Stimulated activated CD8-positive, alpha-beta memory T cell treated with anti-CD3 and anti-CD28 coated beads, Interleukin-15, amount 100 ng/mL, for 48 hours (primary cell): ENCODE data around the gene GFRA1.

Experiments
- DNase-seq, 2 donors: peaks; one replicate each; pipeline ENCODE4 v3.0.0-alpha.2; 2020; ENCODE audit warnings: low read depth in 2 of 2

The GFRA1 gene

DNA sequence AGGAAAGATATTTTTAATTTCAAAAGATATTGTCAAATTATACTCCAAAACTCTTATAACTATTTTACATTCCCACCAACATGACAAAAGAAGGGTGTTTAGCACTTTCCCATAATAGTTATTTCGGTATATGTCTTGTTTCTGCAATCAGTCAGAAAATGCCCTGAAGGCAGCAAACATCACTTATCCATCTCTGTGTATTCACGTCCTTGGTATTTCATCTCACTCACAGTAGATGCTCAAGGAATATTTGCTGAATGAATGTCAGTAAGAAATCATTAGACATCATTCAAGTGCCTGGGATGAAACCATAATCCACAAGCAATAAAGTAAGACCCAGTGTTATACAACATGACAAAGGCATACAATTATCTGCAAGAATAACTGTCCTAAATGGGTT is 112.7 kb downstream of the GFRA1 start:
- no peak for DNase-seq

DNA sequence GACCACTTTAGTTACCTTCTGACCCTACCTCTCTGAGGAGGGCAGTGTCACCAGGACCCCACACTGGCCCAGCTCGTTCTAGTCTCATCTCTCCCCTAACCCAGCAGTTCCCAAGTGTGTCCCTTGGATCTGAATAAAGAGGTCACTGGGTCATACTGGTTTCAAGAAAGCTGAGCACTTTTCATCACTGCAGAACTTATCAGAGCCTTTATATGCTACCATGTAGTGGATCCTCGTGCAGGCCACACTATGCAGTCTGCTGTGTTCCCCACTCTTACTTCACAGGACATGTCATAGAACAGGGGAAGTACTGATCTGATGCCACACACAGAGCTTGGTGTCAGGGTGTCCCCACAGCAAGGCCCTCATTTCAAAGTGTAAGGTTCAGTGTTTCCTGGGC is 113.8 kb downstream of the GFRA1 start:
- no peak for DNase-seq

DNA sequence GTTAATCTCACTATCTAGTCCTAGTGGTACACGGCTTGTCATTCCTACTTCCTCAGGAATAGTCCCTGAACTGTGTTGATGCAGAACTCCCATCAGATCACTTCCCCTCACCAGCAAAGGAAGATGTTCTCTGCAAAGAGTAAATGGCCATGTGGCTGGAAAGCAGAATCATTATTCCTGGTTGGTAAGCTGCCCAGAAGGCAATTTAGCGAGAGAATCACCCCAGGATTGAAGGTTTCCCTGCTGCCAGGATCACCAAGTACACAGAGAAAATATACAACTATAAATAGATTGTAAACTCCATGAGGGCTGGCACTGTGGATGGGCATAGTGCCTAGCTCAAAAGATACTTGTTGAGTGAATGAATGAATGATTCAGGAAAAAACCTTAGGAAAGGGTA is 115.0 kb downstream of the GFRA1 start:
- DNase-seq: no peak

DNA sequence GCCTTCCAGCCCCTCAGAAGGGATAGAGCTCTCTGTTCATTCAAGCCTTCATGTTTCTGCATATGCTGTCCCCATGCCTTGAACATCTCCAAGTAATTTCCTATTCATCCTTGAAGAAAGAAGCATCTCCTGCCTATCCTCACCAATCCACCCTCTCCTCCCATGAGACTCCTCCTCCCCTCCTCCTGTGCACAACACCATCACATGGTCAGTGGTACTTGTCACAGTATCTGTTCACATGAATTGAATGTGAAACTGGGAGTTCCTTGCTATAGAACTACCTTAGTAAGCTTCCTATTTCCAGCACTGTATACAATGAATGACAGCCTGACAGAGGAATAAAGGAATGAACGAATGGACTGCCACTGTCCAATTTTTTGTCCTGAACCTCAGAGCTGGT is 115.5 kb downstream of the GFRA1 start:
- no peak for DNase-seq

DNA sequence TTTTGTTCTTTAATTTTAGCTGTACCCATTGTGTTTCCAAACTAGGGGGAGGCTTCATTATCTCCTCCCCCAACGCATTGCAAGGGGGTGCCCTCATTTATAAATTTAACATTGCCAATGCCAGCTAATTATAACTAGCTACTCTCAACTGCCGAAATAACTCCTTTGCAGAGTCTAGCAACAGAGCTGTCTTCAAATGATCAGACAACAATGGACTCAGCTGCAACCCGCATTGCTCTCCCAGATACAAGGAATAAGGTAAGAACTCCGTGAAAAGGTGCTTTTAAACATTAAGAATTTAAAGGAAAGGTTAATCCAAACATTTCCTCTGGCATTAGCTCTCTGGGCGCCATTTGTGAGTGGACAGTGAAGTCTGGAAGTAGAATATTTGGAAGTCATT is 116.2 kb downstream of the GFRA1 start:
- no peak for DNase-seq

DNA sequence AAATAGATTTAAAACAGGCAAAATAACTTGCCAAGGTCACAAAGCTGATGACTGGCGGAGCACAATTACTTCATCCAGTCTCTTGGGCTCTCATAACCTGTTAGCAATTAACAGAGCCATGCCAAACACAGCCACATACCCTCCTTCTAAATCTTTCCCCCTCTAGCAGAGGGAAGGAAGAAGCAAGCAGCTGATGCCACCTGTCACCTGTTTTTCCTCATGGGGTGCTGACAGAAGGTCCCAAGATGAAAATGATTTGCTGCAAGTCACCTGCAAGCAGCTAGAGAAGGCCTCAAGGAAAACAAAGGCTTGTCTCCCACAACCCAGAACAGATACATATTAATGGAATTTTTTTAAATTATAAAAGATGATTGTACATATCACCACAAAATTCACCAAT is 117.8 kb downstream of the GFRA1 start:
- no peak for DNase-seq

DNA sequence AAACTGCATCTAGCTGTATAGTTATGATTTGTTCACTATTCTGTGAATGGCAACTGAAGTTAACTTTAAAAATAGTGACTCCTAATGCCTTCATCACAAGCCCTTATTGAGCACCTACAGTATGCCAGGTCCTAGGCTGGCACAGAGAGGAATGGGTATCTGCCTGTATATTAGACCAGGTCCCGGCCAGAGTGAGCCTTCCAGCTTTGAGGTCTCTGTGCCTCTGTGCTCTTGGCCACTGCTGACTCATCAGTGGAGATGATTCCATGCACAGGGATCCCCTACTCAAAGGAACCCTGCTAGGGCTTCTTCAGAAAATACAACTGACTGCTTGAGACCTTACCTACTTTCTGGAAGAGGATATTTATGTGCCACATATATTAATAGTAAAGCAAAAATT is 118.4 kb downstream of the GFRA1 start:
- DNase-seq: no peak

DNA sequence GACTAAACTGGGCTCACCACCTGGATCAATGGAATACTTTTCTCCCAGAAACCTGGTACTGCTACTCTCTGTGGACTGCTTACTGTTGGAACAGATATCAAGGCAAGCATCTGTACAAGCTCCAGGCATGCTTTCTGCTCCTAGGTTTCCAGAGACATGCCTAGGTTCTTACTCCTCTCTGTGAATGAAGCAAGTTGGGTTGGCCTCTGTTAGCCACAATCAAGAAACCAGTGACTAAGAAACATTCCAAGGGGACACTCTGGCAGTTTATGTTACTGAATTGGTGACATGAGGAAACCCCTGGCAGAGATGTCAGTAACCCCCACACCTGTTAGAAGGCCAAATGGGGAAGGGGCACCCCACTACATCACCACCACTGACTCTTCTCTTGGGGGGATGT is 121.9 kb downstream of the GFRA1 start:
- no peak for DNase-seq

DNA sequence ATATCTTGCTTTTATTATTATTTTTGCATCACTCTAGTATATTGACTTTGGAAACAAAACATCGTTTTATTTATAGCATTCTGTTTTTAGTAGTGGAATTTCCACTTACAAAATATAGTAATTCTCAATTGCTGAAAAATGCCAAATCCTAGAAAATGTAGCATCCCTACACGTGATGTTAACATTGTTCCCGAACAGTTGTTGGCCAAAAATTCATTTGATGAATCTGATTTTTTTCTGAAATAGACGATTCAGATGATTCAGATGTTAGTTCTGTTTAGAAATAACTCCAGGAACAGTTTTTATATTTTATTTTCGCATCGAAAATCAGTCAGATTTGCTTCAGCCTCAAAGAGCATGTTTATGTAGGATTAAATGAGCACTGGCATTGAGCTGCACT is 122.4 kb downstream of the GFRA1 start:
- no peak for DNase-seq

DNA sequence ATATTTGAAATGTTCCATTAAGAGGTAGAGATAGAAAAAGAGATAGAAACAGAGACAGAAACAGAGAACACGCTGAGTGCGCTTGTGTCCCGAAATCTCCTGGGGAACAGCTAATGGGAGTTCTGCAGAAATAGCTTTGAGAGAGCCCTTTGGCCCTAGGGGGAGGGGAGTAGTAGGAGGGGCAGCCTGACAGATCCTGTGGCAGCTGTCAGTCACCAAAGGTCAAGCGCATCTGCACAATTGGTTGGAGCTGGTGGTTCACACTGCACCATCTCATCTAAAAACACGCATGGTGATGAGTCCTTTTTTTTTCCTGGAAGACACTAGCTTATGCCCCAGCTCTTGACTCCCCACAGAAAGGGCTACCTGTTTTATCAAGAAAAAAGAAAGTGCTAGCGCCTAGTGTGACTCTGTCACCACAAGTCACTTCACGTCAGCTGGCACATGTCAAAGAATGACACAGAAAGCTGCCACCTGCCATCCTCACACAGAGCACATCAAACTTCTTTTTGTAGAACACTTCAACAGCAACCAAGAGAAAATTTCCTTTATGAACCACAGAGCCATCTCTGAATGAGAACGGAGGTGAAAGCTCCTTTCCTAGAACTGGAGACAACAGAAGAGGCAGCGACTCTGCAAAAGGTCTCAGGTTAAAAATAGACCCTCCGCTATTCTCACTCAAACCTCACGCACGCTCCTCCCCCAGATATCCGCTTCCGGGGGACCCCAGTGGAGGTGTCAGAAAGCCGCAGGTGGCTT is 125.7 kb downstream of the GFRA1 start:
- DNase-seq: peak; percentile 6 to 36

DNA sequence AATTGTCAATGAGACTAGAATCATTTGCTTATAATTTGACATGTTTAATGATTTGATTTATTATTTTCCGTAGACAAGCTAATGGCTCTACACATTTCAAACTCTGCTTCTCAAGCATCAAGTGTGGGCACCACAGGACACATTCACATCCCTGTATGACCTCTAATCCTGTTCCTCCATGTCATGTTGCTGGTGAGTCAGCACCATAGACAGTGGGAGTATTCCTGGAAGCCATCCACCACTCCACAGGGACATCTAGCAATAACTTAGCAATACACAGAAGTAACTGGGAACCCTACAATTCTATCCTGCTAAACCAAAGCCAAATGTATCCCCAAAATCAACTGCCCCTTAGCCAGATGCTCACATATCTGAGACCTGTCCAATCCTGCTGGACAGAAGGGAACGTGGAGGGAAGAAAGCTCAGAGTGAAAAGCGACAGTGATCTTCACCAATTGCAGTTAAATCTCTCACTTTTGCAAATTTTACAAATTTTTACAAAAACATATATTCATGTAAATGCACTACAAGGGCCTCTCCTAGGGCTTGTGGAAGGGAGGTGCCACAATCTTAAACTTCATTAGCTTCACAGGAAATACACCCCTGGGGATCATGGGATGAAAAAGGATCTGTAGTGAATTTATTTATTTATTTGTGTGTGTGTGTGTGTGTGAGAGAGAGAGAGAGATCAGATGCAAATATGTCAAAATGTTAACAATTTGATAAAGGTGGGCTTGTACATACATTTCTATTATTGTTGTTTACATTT is 126.5 kb downstream of the GFRA1 start:
- DNase-seq: no peak

DNA sequence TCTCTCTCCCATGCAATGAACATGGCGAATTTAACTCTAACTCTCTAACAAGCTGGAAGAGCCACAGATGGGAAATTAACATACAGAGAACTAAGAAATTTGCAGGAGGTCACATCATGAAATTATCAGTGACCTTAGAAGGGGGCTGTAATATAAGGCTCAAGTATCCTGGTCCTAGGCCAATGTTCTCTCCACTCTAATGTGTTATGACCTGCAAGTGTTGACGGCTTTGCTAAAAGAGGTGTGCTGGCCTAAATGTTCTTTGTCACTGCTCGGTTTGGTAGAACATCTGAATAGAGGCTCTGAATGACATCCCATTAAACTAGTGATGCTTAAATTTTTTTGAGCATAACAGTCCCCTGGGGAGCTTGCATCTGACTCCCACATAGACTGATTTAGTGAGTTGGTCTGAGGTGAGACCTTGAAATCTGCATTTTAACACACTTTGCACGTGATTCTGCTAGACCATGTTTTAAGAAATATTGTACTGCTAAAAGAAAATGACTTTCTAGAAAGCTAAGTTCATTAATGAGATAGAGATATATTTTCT is 129.3 kb downstream of the GFRA1 start:
- DNase-seq: no peak

DNA sequence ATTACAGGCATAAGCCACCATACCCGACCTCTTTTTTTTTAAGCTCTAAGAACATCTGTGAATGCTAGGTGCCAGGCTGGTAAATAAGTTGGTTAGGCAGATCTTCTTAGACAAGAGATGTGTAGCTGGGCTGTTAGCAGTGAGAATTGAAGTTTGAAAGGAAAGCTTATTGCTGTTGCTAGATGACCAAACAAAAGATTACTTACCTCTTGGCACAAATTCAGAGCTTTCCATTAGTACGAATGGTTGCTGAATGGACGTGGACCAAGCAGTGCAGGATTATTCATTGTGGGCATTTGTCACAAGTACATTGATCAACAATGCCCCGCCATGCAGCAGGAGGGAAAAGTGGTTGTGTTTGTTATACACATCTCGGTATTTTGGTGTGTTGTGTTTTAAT is 131.2 kb downstream of the GFRA1 start:
- no peak for DNase-seq

DNA sequence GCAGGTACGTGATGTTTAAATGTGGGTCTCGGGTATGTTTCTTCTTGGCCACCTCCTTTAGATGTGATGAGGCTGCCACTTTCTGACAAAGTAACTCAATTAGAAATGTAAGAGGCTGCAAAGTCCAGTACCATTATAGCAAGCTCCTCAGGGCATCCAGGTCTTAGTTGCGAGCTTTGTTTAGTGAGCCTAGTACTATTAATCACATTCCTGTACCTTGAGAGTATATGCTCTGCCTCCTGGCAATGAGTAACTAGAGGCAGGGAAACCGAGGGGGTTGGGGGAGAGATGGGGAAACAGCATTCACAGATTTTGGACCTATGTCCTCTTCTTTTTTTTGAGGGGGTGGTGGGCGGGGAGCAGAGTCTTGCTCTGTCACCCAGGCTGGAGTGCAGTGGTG is 131.8 kb downstream of the GFRA1 start:
- no peak for DNase-seq

DNA sequence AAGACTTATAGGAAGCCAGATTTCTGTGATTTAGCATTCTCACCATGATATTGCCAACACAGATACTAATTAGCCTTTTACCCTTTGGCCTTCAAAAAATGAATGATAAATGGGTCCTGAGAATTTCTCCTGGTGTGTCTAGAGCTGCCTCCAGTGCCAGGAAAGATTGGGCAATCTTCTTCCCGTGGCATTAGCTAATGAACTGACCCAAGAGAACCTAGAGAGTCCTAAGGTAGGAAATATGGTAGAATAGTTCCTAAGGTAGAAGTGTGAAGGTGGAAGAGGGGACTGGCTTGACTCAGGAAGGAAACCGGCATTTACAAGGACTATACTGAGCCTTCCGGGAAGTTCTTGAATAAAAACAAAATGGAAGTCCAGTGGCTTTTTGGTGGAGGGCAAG is 133.1 kb downstream of the GFRA1 start:
- no peak for DNase-seq

DNA sequence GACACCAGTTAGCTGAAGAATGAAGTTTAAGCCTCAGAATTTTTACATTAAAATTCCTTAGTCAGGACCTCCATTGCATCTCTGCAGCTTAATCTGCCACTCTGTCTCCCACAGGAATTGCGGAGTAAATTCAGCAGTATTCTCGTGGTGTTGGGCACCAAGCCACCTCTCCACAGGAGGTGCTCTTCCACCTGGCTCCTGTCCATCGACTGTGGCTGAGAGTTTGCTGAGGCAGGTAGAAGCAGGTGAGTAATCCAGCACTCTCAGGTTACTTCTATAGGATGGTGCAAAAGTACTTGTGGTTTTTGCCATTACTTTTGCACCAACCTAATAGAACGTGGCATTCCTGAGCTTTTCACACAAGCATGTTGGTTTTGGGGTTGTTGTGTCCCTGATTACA is 134.1 kb downstream of the GFRA1 start:
- no peak for DNase-seq

DNA sequence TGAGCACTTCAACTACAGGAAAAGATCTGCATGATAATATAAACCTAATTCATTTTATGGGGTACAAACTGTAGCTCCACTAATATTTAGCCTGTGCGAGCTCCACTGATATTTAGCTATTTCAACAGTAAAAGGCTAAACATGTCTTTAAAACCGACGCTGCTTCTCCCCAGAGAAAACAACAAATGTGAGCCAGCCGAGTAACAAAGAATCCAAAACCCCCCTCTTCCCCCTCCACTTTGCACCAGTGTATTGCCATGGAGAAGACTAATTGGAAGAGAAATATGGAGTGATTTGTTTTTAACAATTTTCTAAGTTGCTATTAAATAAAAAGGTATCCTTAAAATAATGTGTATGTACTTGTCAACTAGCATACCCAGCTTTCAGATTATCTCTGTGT is 136.7 kb downstream of the GFRA1 start:
- no peak for DNase-seq

DNA sequence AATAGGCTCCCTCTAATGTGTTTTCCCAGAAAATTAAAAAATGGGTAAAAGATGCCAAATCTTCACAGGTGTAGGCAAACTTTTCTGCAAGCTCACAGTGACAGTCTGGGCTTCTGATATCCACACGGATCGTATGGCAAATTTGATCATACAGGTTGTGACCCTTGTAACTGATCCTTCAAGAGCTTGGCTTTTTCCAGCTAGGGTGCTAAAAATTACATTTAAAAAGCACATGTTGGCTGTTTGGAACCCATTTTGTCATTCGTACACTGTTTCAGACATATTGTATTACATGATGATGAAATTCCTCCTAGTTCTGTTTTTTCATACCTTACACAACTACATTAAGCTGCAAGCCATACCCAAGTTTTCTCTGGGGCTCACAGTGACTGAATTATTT is 138.7 kb downstream of the GFRA1 start:
- no peak for DNase-seq

DNA sequence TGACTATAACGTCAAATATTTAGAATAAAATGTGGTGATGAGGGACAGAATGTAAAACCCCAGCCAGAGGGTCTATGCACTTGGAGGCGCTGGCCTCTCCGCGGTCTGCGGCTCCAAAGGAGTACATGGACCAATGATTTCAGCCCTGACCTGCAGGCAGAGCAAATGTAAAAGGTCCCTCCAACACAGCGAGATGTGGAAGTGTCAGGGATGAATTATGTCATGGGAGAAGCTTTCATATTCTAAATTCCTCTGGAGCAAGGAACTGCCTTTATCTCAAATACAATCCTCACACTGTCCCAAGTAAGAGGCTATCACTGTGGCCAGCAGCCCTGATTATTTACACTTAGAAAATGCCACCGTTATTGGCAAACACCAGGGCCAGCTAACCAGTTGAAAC is 139.4 kb downstream of the GFRA1 start:
- DNase-seq: no peak

DNA sequence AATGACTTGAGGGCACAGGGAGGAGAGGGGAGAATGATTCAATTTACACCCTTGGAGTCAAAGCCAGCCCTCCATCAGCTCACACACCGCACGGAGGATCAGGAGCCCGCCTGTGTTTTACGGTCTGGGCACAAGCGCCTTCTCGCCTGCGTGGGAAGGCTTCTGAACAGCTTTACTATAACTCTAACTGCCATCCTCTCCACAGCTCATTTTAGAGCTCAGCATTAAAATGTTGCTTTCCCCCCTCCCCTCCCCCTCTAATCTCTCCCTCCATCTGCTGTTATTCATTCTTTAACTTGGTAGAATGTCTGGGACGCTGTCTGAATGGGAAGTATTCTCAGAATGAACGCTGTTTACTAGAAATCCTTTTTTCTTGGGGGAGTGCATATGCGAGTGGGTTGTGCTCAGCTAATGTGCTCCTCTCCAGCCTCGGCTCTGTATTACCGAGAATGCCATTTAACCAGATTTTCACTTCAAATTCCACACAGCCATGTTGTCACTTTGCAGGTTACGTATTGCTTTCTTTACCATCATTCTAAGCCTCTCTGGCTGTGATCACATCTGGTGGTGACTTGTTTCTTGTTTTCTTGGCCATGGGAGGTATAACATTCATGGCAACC is 140.1 kb downstream of the GFRA1 start:
- DNase-seq: no peak

DNA sequence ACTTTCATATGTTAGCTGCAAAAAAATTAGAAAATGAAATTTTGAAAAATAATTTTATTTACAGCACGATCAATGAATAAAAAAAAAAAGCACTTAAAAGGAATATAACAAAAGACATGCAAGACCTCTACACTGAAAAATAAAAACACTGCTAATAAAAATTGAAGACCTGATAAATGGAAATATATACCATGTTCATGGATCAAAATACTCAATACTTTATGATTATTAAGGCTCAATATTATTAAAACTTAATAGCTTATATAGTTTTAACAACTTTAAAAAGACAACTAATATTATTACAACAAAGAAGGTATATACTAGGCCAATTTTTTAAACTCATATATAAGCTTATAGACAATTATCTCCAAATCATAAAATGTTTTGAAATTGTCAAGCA is 143.0 kb downstream of the GFRA1 start:
- DNase-seq: no peak

DNA sequence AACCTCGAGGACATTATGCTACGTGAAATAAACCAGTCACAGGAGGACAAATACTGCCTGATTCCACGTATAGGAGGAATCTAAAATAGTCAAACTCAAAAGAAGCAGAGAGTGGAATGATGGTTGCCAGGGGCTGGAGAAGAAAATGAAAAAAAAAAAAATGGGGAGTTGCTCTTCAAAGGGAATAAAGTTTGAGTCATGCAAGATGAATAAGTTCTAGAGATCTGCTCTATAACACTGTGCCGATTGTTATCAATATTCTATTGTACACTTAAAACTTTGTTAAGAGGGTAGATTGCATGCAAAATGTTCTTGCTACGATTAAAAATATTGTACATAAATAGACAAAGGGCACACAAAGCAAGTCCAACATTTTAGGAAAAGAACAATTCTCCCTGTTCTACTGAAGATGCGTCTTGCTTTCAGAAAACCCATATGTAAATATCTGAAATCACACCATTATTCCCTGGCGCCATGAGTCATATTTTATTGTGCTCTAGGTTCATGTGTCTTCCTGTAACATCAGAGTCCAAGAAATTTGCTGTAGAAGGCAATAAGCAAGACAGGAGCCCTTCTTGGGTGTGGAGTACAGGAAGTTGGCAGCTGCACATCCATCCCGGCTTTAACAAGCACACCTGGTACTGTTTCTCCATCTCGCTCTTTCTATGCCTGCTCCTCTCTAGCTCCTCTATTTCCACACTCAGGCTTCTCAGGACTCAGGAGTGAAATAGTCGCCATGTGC is 145.9 kb downstream of the GFRA1 start:
- no peak for DNase-seq
